Uterus (tissue), 4 donors: ENCODE data around the gene SLC25A25. TPM values are rescaled to one million over a fixed set of nuclear protein-coding genes. Genes with fewer than 3 reads are reported as not detected.

Source experiments
- DNase-seq, 2 donors: peaks; one replicate each; pipeline ENCODE4 v3.0.0-alpha.2; 2019 to 2020
- H3K27ac ChIP-seq, 2 donors: fragments of 200-600 bp; sonication (generic); 1 replicate in 1 of 2; 2 replicates in 1 of 2; pipeline ENCODE4 v1.5.1; 2016 to 2018
- H3K27me3 ChIP-seq, 2 donors: fragments of 200-600 bp; sonication (generic); one replicate each; pipeline ENCODE4 v1.5.1; 2018 to 2019; ENCODE audit warnings: control low read depth in 1 of 2
- H3K36me3 ChIP-seq, 2 donors: fragments of 200-600 bp; sonication (generic); one replicate each; pipeline ENCODE4 v1.5.1; 2019; ENCODE audit warnings: control low read depth in 1 of 2
- H3K4me1 ChIP-seq, 2 donors: fragments of 200-600 bp; sonication (generic); one replicate each; pipeline ENCODE4 v1.5.1; 2018 to 2019; ENCODE audit warnings: control low read depth in 1 of 2
- H3K4me3 ChIP-seq, 2 donors: fragments of 200-600 bp; sonication (generic); 1 replicate in 1 of 2; 2 replicates in 1 of 2; pipeline ENCODE4 v1.5.1; 2018 to 2019; ENCODE audit warnings: mild to moderate bottlenecking in 1 of 2
- H3K9me3 ChIP-seq, 2 donors: fragments of 200-600 bp; sonication (generic); one replicate each; pipeline ENCODE4 v1.5.1; 2019; ENCODE audit warnings: control low read depth in 1 of 2
- CTCF ChIP-seq, 4 experiments: fragments of 200-600 bp in 2 of 4; fragments of 450-650 bp in 2 of 4; sonication (generic) in 2 of 4; IDR thresholded peaks; one replicate each; pipeline ENCODE4 v1.5.1; 2016 to 2019; ENCODE audit warnings: antibody characterized with exemption in 4 of 4, mild to moderate bottlenecking in 2 of 4, moderate library complexity in 1 of 4
- POLR2A ChIP-seq, 2 donors: fragments of 450-650 bp; IDR thresholded peaks; one replicate each; pipeline ENCODE4 v1.6.1; 2016; ENCODE audit warnings: antibody characterized with exemption in 2 of 2, mild to moderate bottlenecking in 1 of 2, moderate library complexity in 1 of 2
- intact Hi-C: fragments of 100-400 bp; cut with DNase I; formaldehyde crosslinking; loops from one replicate; pipeline ENCODE4 v1.15.1; 2023; ENCODE audit warnings: low total_unique reads
- total RNA-seq, 4 donors: library from RNA; depleted of rRNA in 3 of 4; stranded (reverse); fragments of >200 nt in 3 of 4; gene quantifications; one replicate each; pipeline versions ENCODE4 v1.1.0 to v1.2.4, GENCODE V29; 2014 to 2023
- donor health status: DM: yes; HTN: yes; CAD: no.

SLC25A25 gene
- total RNA-seq, 4 donors from 2014 or later = 14.3 to 49.7 (median 49.0) TPM

- intact Hi-C loops = no loop called here
Measured at GRCh38 chr9:128024761-128025308, 43.2 kb upstream of the SLC25A25 start.

GRCh38 chr9:128025736-128026135, 42.3 kb upstream of the SLC25A25 start:
- no peak overlapping the region for H3K27ac ChIP-seq
- no peak for TF ChIP-seq POLR2A (IDR thresholded peaks at IDR 0.05)
- TF ChIP-seq CTCF (IDR thresholded peaks at IDR 0.05) = no peak
- H3K4me1 ChIP-seq = no peaks in the 10 kb centered on the region
- DNase-seq = no peak
- no peaks in the 10 kb centered on the region for H3K27me3 ChIP-seq
- intact Hi-C loops = no loop called here
- H3K36me3 ChIP-seq = no peaks in the 10 kb centered on the region
- H3K9me3 ChIP-seq = no peaks in the 10 kb centered on the region
- no peak overlapping the region for H3K4me3 ChIP-seq

More at GRCh38 chr9:128024761-128025308, 43.2 kb upstream of the SLC25A25 start:
- H3K27me3 ChIP-seq = no peaks in the 10 kb centered on the region
- H3K9me3 ChIP-seq = no peaks in the 10 kb centered on the region
- no peak overlapping the region for H3K4me3 ChIP-seq
- no peak for TF ChIP-seq CTCF (IDR thresholded peaks at IDR 0.05)
- TF ChIP-seq POLR2A (IDR thresholded peaks at IDR 0.05) = no peak
- no peak for DNase-seq
- H3K27ac ChIP-seq = no peak overlapping the region
- no peaks in the 10 kb centered on the region for H3K4me1 ChIP-seq
- H3K36me3 ChIP-seq = no peaks in the 10 kb centered on the region

GRCh38 chr9:128026255-128026772, 41.7 kb upstream of the SLC25A25 start:
- intact Hi-C loops = no loop called here
- no peaks in the 10 kb centered on the region for H3K4me1 ChIP-seq
- no peak overlapping the region for H3K4me3 ChIP-seq
- no peaks in the 10 kb centered on the region for H3K36me3 ChIP-seq
- no peaks in the 10 kb centered on the region for H3K27me3 ChIP-seq
- no peak for TF ChIP-seq CTCF (IDR thresholded peaks at IDR 0.05)
- H3K9me3 ChIP-seq = no peaks in the 10 kb centered on the region
- no peak for DNase-seq
- no peak overlapping the region for H3K27ac ChIP-seq

GRCh38 chr9:128026773-128027541, 41.1 kb upstream of the SLC25A25 start:
- Histone ChIP-seq H3K36me3 (no peaks in the 10 kb centered on the region), H3K27ac (no peak overlapping the region), H3K4me1 (no peaks in the 10 kb centered on the region), H3K4me3 (no peak overlapping the region), H3K27me3 (no peaks in the 10 kb centered on the region), H3K9me3 (no peaks in the 10 kb centered on the region)
- TF ChIP-seq CTCF (IDR thresholded peaks at IDR 0.05) = no peak
- TF ChIP-seq POLR2A (IDR thresholded peaks at IDR 0.05) = no peak
- no peak for DNase-seq
- intact Hi-C loops = no loop called here

- Histone ChIP-seq H3K27me3 (no peaks in the 10 kb centered on the region), H3K4me3 (no peak overlapping the region), H3K4me1 (no peaks in the 10 kb centered on the region), H3K36me3 (no peaks in the 10 kb centered on the region), H3K27ac (no peak overlapping the region), H3K9me3 (no peaks in the 10 kb centered on the region)
- DNase-seq = no peak
- intact Hi-C loops = no loop called here
- TF ChIP-seq POLR2A (IDR thresholded peaks at IDR 0.05) (no peak), CTCF (IDR thresholded peaks at IDR 0.05) (no peak)
Measured at GRCh38 chr9:128027705-128028104, 40.3 kb upstream of the SLC25A25 start.
